GM21423 (cell line): ENCODE measurements around the gene MYO9A.

Experiments
- ATAC-seq: cut with Tn5 transposase; IDR thresholded peaks from one replicate; pipeline ENCODE4 v1.9.1; 2021; ENCODE audit warnings: mild to moderate bottlenecking, moderate library complexity; ENCODE audit not compliant: unreplicated experiment

The MYO9A gene

GRCh38 chr15:71970435-71970834 is 147.5 kb downstream of the MYO9A start:
- ATAC-seq: no peak

- no peak for ATAC-seq
These were observed 155.4 kb downstream of the MYO9A start for GRCh38 chr15:71962537-71962936.

GRCh38 chr15:71957026-71957425 is 160.9 kb downstream of the MYO9A start:
- ATAC-seq: no peak

GRCh38 chr15:71951134-71951533 is 166.8 kb downstream of the MYO9A start:
- ATAC-seq: no peak

GRCh38 chr15:71945012-71945411 is 172.9 kb downstream of the MYO9A start:
- no peak for ATAC-seq

- ATAC-seq: no peak
These were observed 174.1 kb downstream of the MYO9A start for GRCh38 chr15:71943806-71944205.

- no peak for ATAC-seq
These were observed 177.9 kb downstream of the MYO9A start for GRCh38 chr15:71939981-71940588.

- no peak for ATAC-seq
These were observed 180.2 kb downstream of the MYO9A start for GRCh38 chr15:71937650-71938311.

GRCh38 chr15:71934446-71934845 is 183.5 kb downstream of the MYO9A start:
- ATAC-seq: no peak

GRCh38 chr15:71932689-71933088 is 185.3 kb downstream of the MYO9A start:
- ATAC-seq: no peak

- no peak for ATAC-seq
These were observed 186.7 kb downstream of the MYO9A start for GRCh38 chr15:71931261-71931660.

GRCh38 chr15:71925145-71925544 is 192.8 kb downstream of the MYO9A start:
- no peak for ATAC-seq

- no peak for ATAC-seq
These were observed 196.8 kb downstream of the MYO9A start for GRCh38 chr15:71921191-71921590.

GRCh38 chr15:71920573-71920972 is 197.4 kb downstream of the MYO9A start:
- no peak for ATAC-seq

GRCh38 chr15:71916834-71917233 is 201.1 kb downstream of the MYO9A start:
- ATAC-seq: no peak

- no peak for ATAC-seq
These were observed 203.9 kb downstream of the MYO9A start for GRCh38 chr15:71914092-71914491.

- ATAC-seq: no peak
These were observed 218.3 kb downstream of the MYO9A start for GRCh38 chr15:71899674-71900073.

- no peak for ATAC-seq
These were observed 224.3 kb downstream of the MYO9A start for GRCh38 chr15:71893691-71894090.

GRCh38 chr15:71892335-71892734 is 225.6 kb downstream of the MYO9A start:
- ATAC-seq: no peak

GRCh38 chr15:71891026-71891425 is 226.9 kb downstream of the MYO9A start:
- no peak for ATAC-seq

- ATAC-seq: no peak
These were observed 228.0 kb downstream of the MYO9A start for GRCh38 chr15:71889947-71890346.

GRCh38 chr15:71889385-71889784 is 228.6 kb downstream of the MYO9A start:
- no peak for ATAC-seq

- ATAC-seq: peak; percentile 58
These were observed 229.2 kb downstream of the MYO9A start for GRCh38 chr15:71888797-71889196.
